HEK293 (cell line): ENCODE data around the gene AIPL1.

Experiments
- CTCF ChIA-PET: fragments of 350-600 bp; formaldehyde crosslinking; extraction: SDS; loops from one replicate; lab custom pipeline; 2021; ENCODE audit warnings: antibody characterized with exemption; lab: Yijun Ruan, JAX
- POLR2A ChIA-PET: fragments of 300-600 bp; formaldehyde crosslinking; extraction: SDS; loops from one replicate; lab custom pipeline; 2020; ENCODE audit warnings: antibody characterized with exemption, inconsistent platforms; lab: Yijun Ruan, JAX
- H3K27ac ChIP-seq: fragments of 200-500 bp; sonication (Bioruptor generic); 2 replicates; pipeline ENCODE4 v1.5.1; 2014; ENCODE audit warnings: low read depth, low read length, control low read depth, inconsistent platforms; ENCODE audit errors: extremely low read depth
- H3K36me3 ChIP-seq, 2 experiments: fragments of 200-500 bp in 1 of 2; sonication (Bioruptor generic) in 1 of 2; 1 replicate in 1 of 2; 2 replicates in 1 of 2; pipeline ENCODE4 v1.5.1; 2014 to 2017; ENCODE audit warnings: inconsistent platforms in 2 of 2, low read length in 2 of 2; ENCODE audit not compliant: control insufficient read depth in 2 of 2, insufficient read depth in 1 of 2
- H3K4me1 ChIP-seq: fragments of 200-500 bp; sonication (Bioruptor generic); 2 replicates; pipeline ENCODE4 v1.5.1; 2014; ENCODE audit warnings: mild to moderate bottlenecking, low read length, inconsistent platforms; ENCODE audit not compliant: control insufficient read depth, insufficient read depth
- H3K4me3 ChIP-seq: 2 replicates; pipeline ENCODE4 v1.5.1; 2011; ENCODE audit warnings: low read depth, mild to moderate bottlenecking, control low read depth, low read length, moderate library complexity
- H3K9me3 ChIP-seq: fragments of 200-500 bp; sonication (Bioruptor generic); 2 replicates; pipeline ENCODE4 v1.5.1; 2014; ENCODE audit warnings: low read depth, low read length, inconsistent platforms; ENCODE audit not compliant: control insufficient read depth, insufficient read depth
- ATF2 ChIP-seq: fragments of 450-650 bp; formaldehyde crosslinking; IDR thresholded peaks from 2 replicates; pipeline ENCODE4 v1.5.1; 2016; ENCODE audit warnings: missing biosample characterization, missing genetic modification characterization, low read depth
- MYNN ChIP-seq: fragments of 450-650 bp; formaldehyde crosslinking; IDR thresholded peaks from 2 replicates; pipeline ENCODE4 v1.5.1; 2016; ENCODE audit warnings: missing biosample characterization, missing genetic modification characterization, borderline replicate concordance
- PRDM1 ChIP-seq: fragments of 450-650 bp; formaldehyde crosslinking; IDR thresholded peaks from 2 replicates; pipeline ENCODE4; 2016; ENCODE audit warnings: missing biosample characterization, missing genetic modification characterization
- RBAK ChIP-seq: fragments of 450-650 bp; formaldehyde crosslinking; IDR thresholded peaks from 2 replicates; pipeline ENCODE4 v1.5.1; 2016; ENCODE audit warnings: missing biosample characterization, missing genetic modification characterization
- ZBTB17 ChIP-seq: fragments of 450-650 bp; formaldehyde crosslinking; IDR thresholded peaks from 2 replicates; pipeline ENCODE4 v1.5.1; 2016; ENCODE audit warnings: missing biosample characterization, missing genetic modification characterization
- ZNF274 ChIP-seq, 2 experiments: fragments of 200-500 bp in 1 of 2; fragments of 450-650 bp in 1 of 2; sonication (Bioruptor generic) in 1 of 2; formaldehyde crosslinking in 1 of 2; IDR thresholded peaks; 2 replicates each; pipeline versions ENCODE4 v1.5.1 to v1.6.1; 2014 to 2016; ENCODE audit warnings: borderline replicate concordance in 1 of 2, inconsistent platforms in 1 of 2, low read length in 1 of 2, missing biosample characterization in 1 of 2, missing genetic modification characterization in 1 of 2
- ZNF292 ChIP-seq: fragments of 450-650 bp; formaldehyde crosslinking; IDR thresholded peaks from 2 replicates; pipeline ENCODE4 v1.5.1; 2016; ENCODE audit warnings: low read depth, missing biosample characterization, missing genetic modification characterization, borderline replicate concordance
- ZNF366 ChIP-seq: fragments of 450-650 bp; formaldehyde crosslinking; conservative IDR thresholded peaks from 2 replicates; pipeline ENCODE4 v1.5.1; 2016; ENCODE audit warnings: missing biosample characterization, missing genetic modification characterization
- ZNF529 ChIP-seq: fragments of 450-650 bp; formaldehyde crosslinking; IDR thresholded peaks from 2 replicates; pipeline ENCODE4 v1.5.1; 2017; ENCODE audit warnings: missing genetic modification characterization, missing biosample characterization; ENCODE audit not compliant: insufficient replicate concordance
- ZNF558 ChIP-seq: fragments of 450-650 bp; formaldehyde crosslinking; IDR thresholded peaks from 2 replicates; pipeline ENCODE4 v1.5.1; 2016; ENCODE audit warnings: missing biosample characterization, missing genetic modification characterization
- ZNF791 ChIP-seq: fragments of 450-650 bp; formaldehyde crosslinking; IDR thresholded peaks from 2 replicates; pipeline ENCODE4 v1.5.1; 2016; ENCODE audit warnings: missing biosample characterization, missing genetic modification characterization
- ZNF792 ChIP-seq: fragments of 450-650 bp; formaldehyde crosslinking; IDR thresholded peaks from 2 replicates; pipeline ENCODE4 v1.5.1; 2016; ENCODE audit warnings: missing biosample characterization, missing genetic modification characterization
- ZXDB ChIP-seq: fragments of 450-650 bp; formaldehyde crosslinking; IDR thresholded peaks from 2 replicates; pipeline ENCODE4 v1.5.1; 2016; ENCODE audit warnings: missing biosample characterization, missing genetic modification characterization
- TF ChIP-seq, protein P1 (sequence below): fragments of 450-650 bp; formaldehyde crosslinking; IDR thresholded peaks from 2 replicates; pipeline ENCODE4 v1.5.1; 2016; ENCODE audit warnings: missing biosample characterization, missing genetic modification characterization
- TF ChIP-seq, protein P2 (sequence below): fragments of 450-650 bp; formaldehyde crosslinking; IDR thresholded peaks from 2 replicates; pipeline ENCODE4 v1.5.1; 2017; ENCODE audit warnings: missing biosample characterization, mild to moderate bottlenecking, missing genetic modification characterization, moderate library complexity

The AIPL1 gene

DNA sequence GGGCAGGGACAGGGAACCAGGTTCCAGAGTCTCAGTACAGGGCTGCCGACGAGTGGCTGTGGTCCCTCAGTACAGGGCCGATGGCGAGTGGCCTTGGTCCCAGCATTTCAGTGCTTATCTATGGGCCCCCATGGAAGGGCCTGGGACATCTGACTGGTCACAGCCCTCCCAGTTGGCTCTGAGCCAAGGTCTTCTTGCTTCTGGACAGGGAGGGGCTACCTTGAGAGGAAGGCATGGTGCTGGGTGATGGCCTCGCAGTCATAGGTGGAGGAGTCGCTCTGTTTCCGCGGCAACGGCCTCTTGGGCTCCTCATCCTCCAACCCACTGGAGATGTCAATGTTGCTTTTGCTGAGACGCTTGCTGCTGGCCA is 41.9 kb upstream of the AIPL1 start:
- Histone ChIP-seq H3K9me3 (no peaks in the 10 kb centered on the region), H3K4me1 (peaks cover 6% of the 10 kb centered on the region; the same call in 1 of the 2 replicates), H3K27ac (no peak overlapping the region), H3K4me3 (no peak overlapping the region), H3K36me3 (no peaks in the 10 kb centered on the region)
- ChIA-PET POLR2A (no interaction called here), CTCF (interaction anchor here (0.7 kb wide), 1 partner anchor 945 kb away, joined by 3 read pairs; no protein-coding TSS in a partner anchor)
- TF ChIP-seq ZNF558 (tag by site-specific recombination) (no peak), ZXDB (no peak)
- TF ChIP-seq, protein P1, sequence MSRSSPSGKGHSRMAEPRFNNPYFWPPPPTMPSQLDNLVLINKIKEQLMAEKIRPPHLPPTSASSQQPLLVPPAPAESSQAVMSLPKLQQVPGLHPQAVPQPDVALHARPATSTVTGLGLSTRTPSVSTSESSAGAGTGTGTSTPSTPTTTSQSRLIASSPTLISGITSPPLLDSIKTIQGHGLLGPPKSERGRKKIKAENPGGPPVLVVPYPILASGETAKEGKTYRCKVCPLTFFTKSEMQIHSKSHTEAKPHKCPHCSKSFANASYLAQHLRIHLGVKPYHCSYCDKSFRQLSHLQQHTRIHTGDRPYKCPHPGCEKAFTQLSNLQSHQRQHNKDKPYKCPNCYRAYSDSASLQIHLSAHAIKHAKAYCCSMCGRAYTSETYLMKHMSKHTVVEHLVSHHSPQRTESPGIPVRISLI (tag by site-specific recombination): no peak
- TF ChIP-seq, all 188 proteins: peak for 0

DNA sequence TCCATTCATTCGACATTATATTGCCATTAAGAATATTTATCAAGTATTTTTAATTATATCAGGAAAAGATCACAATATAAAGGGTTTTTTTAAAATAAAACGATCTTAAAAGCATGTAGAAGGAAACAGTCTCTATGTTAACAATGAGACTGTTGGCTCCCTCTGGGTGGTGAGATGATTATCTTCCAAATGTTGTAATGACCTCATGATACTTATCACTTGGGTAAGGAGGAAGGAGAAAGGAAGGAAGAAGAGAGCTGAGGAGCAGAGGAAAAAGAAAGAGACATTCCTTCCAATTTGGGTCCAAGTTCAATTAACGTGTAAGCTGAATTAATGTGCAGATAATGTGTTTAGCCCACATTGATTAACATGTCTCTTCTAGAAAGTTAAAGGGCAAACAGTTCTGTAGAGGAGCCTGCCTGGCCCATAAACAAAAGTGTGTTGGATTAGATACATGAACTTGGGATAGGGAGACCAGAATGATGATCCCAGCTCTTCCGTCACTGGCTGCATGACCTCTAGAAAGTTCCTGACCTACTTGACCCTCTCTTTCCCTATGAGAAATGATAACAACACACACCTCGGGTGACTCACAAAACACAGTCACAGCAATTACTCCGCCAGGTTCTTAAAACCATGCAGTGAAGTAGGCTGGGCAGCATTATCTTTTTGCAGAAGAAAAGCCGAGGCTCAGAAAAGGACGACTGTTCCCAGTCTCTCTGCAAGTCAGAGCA is 41.3 kb upstream of the AIPL1 start:
- Histone ChIP-seq H3K4me3 (no peak overlapping the region), H3K36me3 (no peaks in the 10 kb centered on the region), H3K4me1 (peaks cover 9% of the 10 kb centered on the region), H3K27ac (no peak overlapping the region), H3K9me3 (no peaks in the 10 kb centered on the region)
- POLR2A ChIA-PET: no interaction called here
- CTCF ChIA-PET: interaction anchor here (0.7 to 1.0 kb wide), 2 partner anchors 19 to 944 kb away, joined by 3 read pairs; no protein-coding TSS in a partner anchor
- TF ChIP-seq RBAK: no peak
- TF ChIP-seq PRDM1 (tag by site-specific recombination): peak; percentile 48; the same call in 1 of the 2 replicates
- TF ChIP-seq ZNF292 (tag by site-specific recombination): no peak
- no peak for TF ChIP-seq ZNF274 (IDR thresholded peaks at IDR 0.05; ENCODE audit: low read length)
- no peak for TF ChIP-seq ZNF274 (tag by site-specific recombination; IDR thresholded peaks at IDR 0.05; ENCODE audit: borderline replicate concordance)
- TF ChIP-seq ZNF366 (tag by site-specific recombination): peak; percentile 34; the same call in 1 of the 2 replicates
- no peak for TF ChIP-seq ZNF791
- TF ChIP-seq ATF2 (tag by site-specific recombination): peak; percentile 18; the same call in 1 of the 2 replicates
- no peak for TF ChIP-seq ZNF792
- TF ChIP-seq ZNF529 (tag by site-specific recombination): no peak

DNA sequence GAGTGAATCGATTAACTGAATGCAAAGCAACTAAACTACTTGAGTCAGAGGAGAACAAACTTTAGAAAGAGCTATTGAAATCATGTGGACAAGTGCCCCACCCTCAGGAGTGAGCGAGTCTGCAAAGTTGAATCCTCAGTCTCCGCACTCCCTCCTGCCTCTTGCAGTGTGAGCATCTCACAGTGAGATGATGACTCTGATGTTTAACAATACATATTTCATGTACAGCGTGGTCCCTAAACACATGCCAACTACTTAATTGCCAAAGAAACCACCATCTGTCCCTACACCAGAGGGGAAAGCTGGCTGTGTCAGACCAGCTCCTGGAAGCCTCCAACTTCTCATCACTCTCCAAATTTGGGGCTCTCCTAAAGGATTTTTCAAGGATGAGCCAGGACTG is 40.5 kb upstream of the AIPL1 start:
- H3K4me3 ChIP-seq: no peak overlapping the region
- no peak overlapping the region for H3K27ac ChIP-seq
- no peaks in the 10 kb centered on the region for H3K9me3 ChIP-seq
- POLR2A ChIA-PET: interaction anchor here (0.6 kb wide), 1 partner anchor 67 kb away, joined by 3 read pairs; no protein-coding TSS in a partner anchor
- no peaks in the 10 kb centered on the region for H3K36me3 ChIP-seq
- peaks cover 9% of the 10 kb centered on the region for H3K4me1 ChIP-seq
- CTCF ChIA-PET: interaction anchor here (0.9 to 1.3 kb wide), 4 partner anchors 20 to 75 kb away, joined by 3 to 4 read pairs (median 3); no protein-coding TSS in a partner anchor
- TF ChIP-seq MYNN (tag by site-specific recombination): no peak
- TF ChIP-seq ZBTB17 (tag by site-specific recombination): 0 out of 2 replicates have a peak, but pooled peaks have one; percentile 25

GRCh38 chr17:6474906-6475305 is 40.0 kb upstream of the AIPL1 start:
- Histone ChIP-seq H3K36me3 (no peaks in the 10 kb centered on the region), H3K27ac (no peak overlapping the region), H3K4me1 (peaks cover 9% of the 10 kb centered on the region), H3K4me3 (no peak overlapping the region), H3K9me3 (no peaks in the 10 kb centered on the region)
- ChIA-PET POLR2A (interaction anchor here (0.6 kb wide), 1 partner anchor 67 kb away, joined by 3 read pairs; no protein-coding TSS in a partner anchor), CTCF (interaction anchor here (0.6 to 1.3 kb wide), 6 partner anchors 10 to 75 kb away, joined by 3 to 4 read pairs (median 3); no protein-coding TSS in a partner anchor)
- TF ChIP-seq PRDM1 (tag by site-specific recombination): no peak
- TF ChIP-seq, protein P2, sequence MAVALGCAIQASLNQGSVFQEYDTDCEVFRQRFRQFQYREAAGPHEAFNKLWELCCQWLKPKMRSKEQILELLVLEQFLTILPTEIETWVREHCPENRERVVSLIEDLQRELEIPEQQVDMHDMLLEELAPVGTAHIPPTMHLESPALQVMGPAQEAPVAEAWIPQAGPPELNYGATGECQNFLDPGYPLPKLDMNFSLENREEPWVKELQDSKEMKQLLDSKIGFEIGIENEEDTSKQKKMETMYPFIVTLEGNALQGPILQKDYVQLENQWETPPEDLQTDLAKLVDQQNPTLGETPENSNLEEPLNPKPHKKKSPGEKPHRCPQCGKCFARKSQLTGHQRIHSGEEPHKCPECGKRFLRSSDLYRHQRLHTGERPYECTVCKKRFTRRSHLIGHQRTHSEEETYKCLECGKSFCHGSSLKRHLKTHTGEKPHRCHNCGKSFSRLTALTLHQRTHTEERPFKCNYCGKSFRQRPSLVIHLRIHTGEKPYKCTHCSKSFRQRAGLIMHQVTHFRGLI (tag by site-specific recombination): peak; percentile 50; the same call in 1 of the 2 replicates
- TF ChIP-seq, all 188 proteins: peak for 1
